ENCODE data around the gene CAB39L. TPM values are rescaled to one million over a fixed set of nuclear protein-coding genes. Genes with fewer than 3 reads are reported as not detected.

Gene CAB39L
- total and polyA plus RNA-seq, 2 donors (not counting 3 experiments of a cell fraction or from before 2014, with no cell fraction given) = 3.1 to 7.2 TPM

- TF ChIP-seq POLR2A (IDR thresholded peaks at IDR 0.05; ENCODE audit: low read depth, low read length) (no peak), MYC (IDR thresholded peaks at IDR 0.05; ENCODE audit: low read depth, low read length) (no peak), GATA2 (IDR thresholded peaks at IDR 0.05; ENCODE audit: insufficient read depth, insufficient read length, low read depth, low read length) (no peak), JUN (IDR thresholded peaks at IDR 0.05; ENCODE audit: borderline replicate concordance, insufficient read depth, insufficient read length, low read depth) (no peak), EZH2 (IDR thresholded peaks at IDR 0.05; ENCODE audit: borderline replicate concordance, low read depth, low read length, severe bottlenecking) (no peak), POLR2AphosphoS5 (IDR thresholded peaks at IDR 0.05; ENCODE audit: insufficient read depth, low read depth, low read length) (no peak)
- TF ChIP-seq, protein P1, sequence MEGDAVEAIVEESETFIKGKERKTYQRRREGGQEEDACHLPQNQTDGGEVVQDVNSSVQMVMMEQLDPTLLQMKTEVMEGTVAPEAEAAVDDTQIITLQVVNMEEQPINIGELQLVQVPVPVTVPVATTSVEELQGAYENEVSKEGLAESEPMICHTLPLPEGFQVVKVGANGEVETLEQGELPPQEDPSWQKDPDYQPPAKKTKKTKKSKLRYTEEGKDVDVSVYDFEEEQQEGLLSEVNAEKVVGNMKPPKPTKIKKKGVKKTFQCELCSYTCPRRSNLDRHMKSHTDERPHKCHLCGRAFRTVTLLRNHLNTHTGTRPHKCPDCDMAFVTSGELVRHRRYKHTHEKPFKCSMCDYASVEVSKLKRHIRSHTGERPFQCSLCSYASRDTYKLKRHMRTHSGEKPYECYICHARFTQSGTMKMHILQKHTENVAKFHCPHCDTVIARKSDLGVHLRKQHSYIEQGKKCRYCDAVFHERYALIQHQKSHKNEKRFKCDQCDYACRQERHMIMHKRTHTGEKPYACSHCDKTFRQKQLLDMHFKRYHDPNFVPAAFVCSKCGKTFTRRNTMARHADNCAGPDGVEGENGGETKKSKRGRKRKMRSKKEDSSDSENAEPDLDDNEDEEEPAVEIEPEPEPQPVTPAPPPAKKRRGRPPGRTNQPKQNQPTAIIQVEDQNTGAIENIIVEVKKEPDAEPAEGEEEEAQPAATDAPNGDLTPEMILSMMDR (IDR thresholded peaks at IDR 0.05; ENCODE audit: extremely low read depth in 1 of 2, insufficient read depth in 1 of 2, low read depth in 1 of 2, low read length in 2 of 2) = no peak
- TF ChIP-seq, protein P2, sequence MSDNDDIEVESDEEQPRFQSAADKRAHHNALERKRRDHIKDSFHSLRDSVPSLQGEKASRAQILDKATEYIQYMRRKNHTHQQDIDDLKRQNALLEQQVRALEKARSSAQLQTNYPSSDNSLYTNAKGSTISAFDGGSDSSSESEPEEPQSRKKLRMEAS (IDR thresholded peaks at IDR 0.05; ENCODE audit: insufficient read depth, insufficient read length) = no peak
- Histone ChIP-seq H4K20me1 (replicated peaks; ENCODE audit: control insufficient read depth, extremely low read depth, insufficient read depth, low read length) (no peaks in the 10 kb centered on the region), H2AFZ (ENCODE audit: low read depth, low read length) (no peak overlapping the region), H3K9me1 (replicated peaks; ENCODE audit: control insufficient read depth, extremely low read depth, insufficient read depth, low read length) (no peaks in the 10 kb centered on the region), H3K27ac (ENCODE audit: insufficient read depth, low read depth, low read length) (no peak overlapping the region), H3K79me2 (ENCODE audit: control insufficient read depth, insufficient read depth, low read length) (no peaks in the 10 kb centered on the region), H3K9me3 (replicated peaks; ENCODE audit: control insufficient read depth, insufficient read depth, low read length) (no peaks in the 10 kb centered on the region), H3K4me3 (replicated peaks in 1 of 3; ENCODE audit: insufficient read depth in 1 of 3, low read depth in 1 of 3, low read length in 3 of 3) (no peak overlapping the region), H3K4me2 (ENCODE audit: insufficient read depth, low read length) (no peak overlapping the region), H3K4me1 (ENCODE audit: control insufficient read depth, extremely low read depth, insufficient read depth, low read length) (no peaks in the 10 kb centered on the region), H3K36me3 (ENCODE audit: control insufficient read depth in 2 of 2, extremely low read depth in 1 of 2, insufficient read depth in 2 of 2, low read length in 2 of 2) (no peaks in the 10 kb centered on the region), H3K9ac (replicated peaks; ENCODE audit: extremely low read depth, insufficient read depth, low read length) (no peak overlapping the region), H3K27me3 (ENCODE audit: control insufficient read depth in 2 of 2, insufficient read depth in 2 of 2, low read length in 2 of 2) (no peaks in the 10 kb centered on the region)
- DNase-seq (ENCODE audit: low read depth, low spot score) (no peak), FAIRE-seq (no peak)
- ChIA-PET POLR2A (no interaction called here), CTCF (no interaction called here)
- dilution Hi-C loops (cut with MboI; ENCODE audit: extremely low pct_ligation_motif_present, low sequenced_read_pairs) = no loop called here
- no TSS peak for BruUV-seq (replicated peaks)
- intact Hi-C loops (cut with micrococcal nuclease) = no loop called here
Measured at GRCh38 chr13:49481788-49482187, 37.9 kb upstream of the CAB39L start.

All from endothelial cell of umbilical vein (primary cell).